HG03064 (cell line): ENCODE data around the gene BUB1.
"Not testable (repeated sequence)": the region's sequence is repeated elsewhere in the genome, so short reads cannot be mapped to it uniquely, and the experiment has no call there.

Experiments used
- ATAC-seq: cut with Tn5 transposase; IDR thresholded peaks from one replicate; pipeline ENCODE4 v1.9.1; 2021; ENCODE audit warnings: low read depth; ENCODE audit not compliant: unreplicated experiment

Gene BUB1

DNA sequence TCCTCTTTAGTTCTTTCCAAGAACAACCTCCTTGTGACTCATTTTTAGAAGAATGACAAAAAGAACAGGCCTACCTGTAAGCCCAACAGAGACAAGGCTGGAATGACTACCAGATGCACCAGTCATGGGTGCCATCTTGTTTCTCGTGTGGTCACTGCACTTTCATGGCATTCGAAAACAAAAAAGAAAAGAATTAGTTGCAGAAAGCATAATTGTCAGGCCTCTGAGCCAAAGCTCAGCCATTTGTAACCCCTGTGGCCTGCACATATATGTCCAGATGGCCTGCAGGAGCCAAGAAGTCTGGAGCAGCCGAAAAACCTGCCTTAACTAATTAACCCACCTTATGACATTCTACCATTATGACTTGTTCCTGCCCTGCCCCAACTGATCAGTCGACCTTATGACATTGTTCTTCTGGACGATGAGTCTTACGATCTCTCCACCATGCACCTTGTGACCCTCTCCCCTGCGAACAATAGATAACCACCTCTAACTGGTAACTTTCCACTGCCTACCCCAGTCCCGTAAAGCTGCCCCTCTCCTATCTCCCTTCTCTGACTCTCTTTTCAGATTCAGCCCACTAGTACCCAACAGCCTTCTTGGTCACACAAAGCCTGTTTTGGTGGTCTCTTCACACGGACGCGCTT, 13.9 kb upstream of the BUB1 start:
- no peak for ATAC-seq

GRCh38 chr2:110690083-110690965, 12.5 kb upstream of the BUB1 start:
- ATAC-seq, result no peak

GRCh38 chr2:110688594-110689091, 10.8 kb upstream of the BUB1 start:
- no peak for ATAC-seq

DNA sequence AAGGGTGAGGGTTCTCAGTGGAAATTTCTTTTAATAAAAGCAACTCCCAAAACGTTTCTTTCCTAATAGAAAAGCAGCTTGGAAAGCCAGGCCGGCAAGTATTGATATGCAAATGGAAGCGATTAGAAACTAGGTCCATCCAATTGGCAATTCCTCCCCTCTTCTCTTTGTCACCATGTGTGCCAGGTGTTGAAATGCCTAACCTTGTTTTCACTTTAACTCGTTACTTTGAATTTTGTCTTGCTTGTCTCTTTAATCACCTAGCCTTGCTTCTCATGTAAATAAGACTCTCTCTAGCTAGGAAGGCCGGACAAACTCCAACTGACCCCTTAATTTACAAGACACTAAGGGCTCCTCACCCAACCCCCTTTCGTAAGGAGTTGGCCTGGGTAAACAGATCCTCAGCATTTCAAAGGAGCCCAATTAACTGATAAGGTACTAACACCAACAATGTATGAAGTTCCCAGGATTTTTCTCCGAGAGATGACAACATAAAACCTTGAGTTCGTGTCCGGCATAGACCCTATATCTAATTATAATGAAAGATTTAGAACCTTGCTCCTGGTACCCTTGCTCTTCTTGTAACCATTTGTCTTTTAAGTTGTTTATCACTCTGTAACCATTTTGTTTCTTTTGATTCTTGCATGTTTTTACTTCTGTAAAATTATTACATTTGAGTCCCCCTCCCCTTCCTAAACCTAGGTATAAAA, 10.1 kb upstream of the BUB1 start:
- ATAC-seq, result not testable (repeated sequence)

DNA sequence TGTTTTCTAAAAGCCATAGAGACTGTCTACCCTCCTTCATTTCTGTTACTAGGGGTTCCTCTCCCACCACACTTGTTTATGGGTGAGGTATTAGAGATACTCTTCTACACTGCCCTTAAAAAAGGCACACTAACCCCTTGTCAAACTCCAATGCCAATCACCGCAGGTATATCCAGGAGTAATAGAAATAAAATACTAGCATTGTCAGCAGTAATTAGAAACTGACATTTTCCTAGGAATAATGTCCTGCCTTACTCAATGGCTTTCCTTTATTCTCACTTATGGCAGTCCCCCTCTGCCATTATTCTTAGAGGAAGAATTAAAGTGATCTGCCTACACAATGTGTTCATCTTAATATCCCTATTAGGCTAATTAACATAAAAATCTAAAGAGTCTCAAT, 5.0 kb upstream of the BUB1 start:
- ATAC-seq, result no peak

GRCh38 chr2:110682267-110682666, 4.4 kb upstream of the BUB1 start:
- no peak for ATAC-seq

GRCh38 chr2:110680709-110681108, 2.8 kb upstream of the BUB1 start:
- no peak for ATAC-seq

DNA sequence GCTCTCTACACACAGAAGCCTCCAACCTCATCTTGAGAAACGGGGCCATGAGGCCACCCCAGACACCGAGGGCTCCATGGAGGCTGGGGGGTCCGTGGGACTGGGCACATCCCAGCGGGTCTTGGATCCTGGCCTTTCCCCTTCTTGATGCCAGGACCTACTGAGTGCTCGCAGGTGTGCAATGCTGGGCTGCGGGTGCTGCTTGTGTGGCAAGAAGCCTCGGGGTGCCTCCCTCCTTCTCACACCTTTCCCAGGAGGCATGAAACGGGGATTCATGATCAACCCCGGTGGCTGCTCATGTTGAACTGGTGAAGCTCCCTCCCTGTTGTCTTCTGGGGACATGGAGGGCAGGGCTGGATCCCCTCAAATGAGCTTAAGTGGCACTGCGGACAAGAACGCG, 2.0 kb upstream of the BUB1 start:
- ATAC-seq, result no peak

DNA sequence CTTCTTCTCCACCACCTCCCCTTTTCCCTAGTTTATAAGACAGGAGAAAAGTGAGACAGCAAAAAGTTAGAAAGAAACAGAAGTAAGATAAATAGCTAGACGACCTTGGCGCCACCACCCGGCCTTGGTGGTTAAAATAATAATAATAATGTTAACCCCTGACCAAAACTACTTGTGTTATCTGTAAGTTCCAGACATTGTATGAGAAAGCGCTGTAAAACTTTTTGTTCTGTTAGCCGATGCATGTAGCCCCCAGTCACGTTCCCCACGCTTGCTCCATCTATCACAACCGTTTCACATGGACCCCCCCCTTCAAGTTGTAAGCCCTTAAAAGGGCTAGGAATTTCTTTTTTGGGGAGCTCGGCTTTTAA, 1.5 kb upstream of the BUB1 start:
- ATAC-seq, result no peak

DNA sequence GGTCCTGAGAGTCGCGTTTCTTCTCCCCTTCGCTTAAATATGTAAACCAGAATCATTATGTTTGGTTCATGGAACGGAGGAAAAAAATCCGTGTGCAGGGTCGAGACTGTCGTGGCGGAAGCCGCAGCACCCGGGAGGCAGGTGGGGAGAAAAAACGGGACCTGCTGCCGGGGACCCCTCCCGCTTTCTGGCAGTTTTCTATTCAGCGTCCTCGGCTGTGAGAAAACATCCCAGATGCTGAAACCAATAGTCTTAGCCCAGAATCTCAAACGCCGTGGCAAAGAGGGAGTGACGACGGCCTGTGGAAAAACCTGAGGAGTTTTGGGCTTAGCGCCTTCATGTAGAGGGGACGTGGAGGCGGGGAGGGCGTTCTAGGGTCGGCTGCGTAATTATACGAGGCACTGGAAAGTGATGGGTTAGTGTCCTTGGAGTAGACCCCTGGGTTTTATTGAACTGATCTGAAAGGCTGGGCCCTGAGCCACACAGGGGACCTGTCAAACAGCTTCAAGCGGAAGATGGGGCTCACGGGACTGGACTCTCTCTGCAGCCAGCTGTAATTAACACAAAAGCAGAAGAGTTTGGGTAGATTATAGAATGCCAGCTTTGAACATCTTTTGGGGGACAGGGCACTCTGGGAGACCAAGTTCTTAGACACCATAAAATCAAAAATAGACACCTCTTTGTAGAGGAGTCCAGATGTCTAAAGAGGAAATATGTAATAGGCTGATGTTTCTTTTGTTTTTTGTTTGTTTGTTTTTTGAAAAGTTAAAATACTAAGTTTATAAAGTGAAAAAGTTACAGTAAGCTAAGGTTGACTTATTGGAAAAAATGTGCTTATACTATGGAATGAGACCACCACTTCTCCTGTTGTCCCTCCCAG, 834 bp upstream of the BUB1 start:
- no peak for ATAC-seq

DNA sequence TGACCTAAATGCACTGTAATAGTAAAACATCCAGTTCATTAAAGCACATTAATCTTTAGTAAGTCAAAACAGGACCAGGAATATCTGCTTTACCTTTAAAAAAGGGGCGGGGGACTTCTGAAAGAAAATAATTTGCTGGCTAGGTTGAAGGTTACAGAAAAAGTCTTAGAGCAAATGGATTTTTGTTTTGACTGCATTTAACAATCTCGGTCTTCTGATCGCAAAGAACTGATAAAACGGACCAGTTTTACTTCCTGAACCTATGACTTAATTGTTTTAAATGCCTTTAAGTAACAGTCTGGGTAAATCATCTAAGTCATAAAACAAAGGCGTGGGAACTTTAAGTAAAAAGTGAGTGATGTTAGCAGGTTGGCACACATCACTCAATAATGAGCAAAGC, 783 bp downstream of the BUB1 start:
- ATAC-seq, result no peak

- ATAC-seq, result no peak
These were observed 2.2 kb downstream of the BUB1 start for GRCh38 chr2:110675679-110676078.

GRCh38 chr2:110674620-110675555, 3.0 kb downstream of the BUB1 start:
- ATAC-seq, result peak; percentile 76

GRCh38 chr2:110673201-110673600, 4.7 kb downstream of the BUB1 start:
- no peak for ATAC-seq

- ATAC-seq, result no peak
These were observed 7.0 kb downstream of the BUB1 start for GRCh38 chr2:110670826-110671225.

DNA sequence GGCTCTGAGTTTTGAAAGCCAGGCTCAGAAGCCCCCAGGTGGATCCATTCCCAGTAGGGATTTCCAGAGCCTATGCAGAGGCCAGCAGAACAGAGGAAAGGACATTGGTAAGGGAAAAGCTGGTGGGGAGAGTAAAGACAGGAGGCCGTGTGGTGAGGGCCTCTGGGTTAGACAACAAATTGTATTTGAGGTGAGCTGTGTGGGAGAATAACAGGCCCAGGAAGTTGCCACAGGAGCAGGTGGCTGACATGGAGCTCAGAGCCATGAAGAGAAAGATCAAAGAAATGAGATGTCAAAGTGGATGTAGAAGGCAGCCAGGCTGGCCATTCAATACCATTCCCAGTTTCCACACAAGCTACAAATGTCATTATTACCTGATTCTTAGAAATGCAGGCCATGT, 8.8 kb downstream of the BUB1 start:
- no peak for ATAC-seq

GRCh38 chr2:110667071-110667470, 10.8 kb downstream of the BUB1 start:
- ATAC-seq, result no peak

- ATAC-seq, result no peak
These were observed 13.7 kb downstream of the BUB1 start for GRCh38 chr2:110664135-110664534.

GRCh38 chr2:110662560-110662959, 15.3 kb downstream of the BUB1 start:
- no peak for ATAC-seq
